Glutamatergic neuron (in vitro differentiated cells): ENCODE measurements around the gene CCDC61. TPM values are rescaled to one million over a fixed set of nuclear protein-coding genes. Genes with fewer than 3 reads are reported as not detected.
A peak's percentile ranks its signal among the peaks of the same experiment; 100 is the strongest.

Source experiments
- DNase-seq: peaks from one replicate; pipeline ENCODE4 v3.0.0; 2022
- H3K27ac Mint-ChIP-seq: one replicate; pipeline ENCODE4 v1.8.0; 2020; ENCODE audit warnings: mild to moderate bottlenecking, mixed read lengths, inconsistent platforms; ENCODE audit not compliant: unreplicated experiment
- H3K27me3 Mint-ChIP-seq: one replicate; pipeline ENCODE4 v1.8.0; 2020; ENCODE audit warnings: mild to moderate bottlenecking, moderate library complexity, mixed read lengths, inconsistent platforms; ENCODE audit not compliant: unreplicated experiment
- H3K36me3 Mint-ChIP-seq: one replicate; pipeline ENCODE4 v1.8.0; 2020; ENCODE audit warnings: mild to moderate bottlenecking, mixed read lengths, inconsistent platforms; ENCODE audit not compliant: unreplicated experiment
- H3K4me1 Mint-ChIP-seq: one replicate; pipeline ENCODE4 v1.8.0; 2020; ENCODE audit warnings: mild to moderate bottlenecking, low read depth, mixed read lengths, inconsistent platforms; ENCODE audit not compliant: unreplicated experiment
- H3K4me3 Mint-ChIP-seq: one replicate; pipeline ENCODE4 v1.8.0; 2020; ENCODE audit warnings: mild to moderate bottlenecking, mixed read lengths, inconsistent platforms; ENCODE audit not compliant: unreplicated experiment
- H3K9me3 Mint-ChIP-seq: one replicate; pipeline ENCODE4 v1.8.0; 2020; ENCODE audit warnings: mild to moderate bottlenecking, moderate library complexity, mixed read lengths, inconsistent platforms; ENCODE audit not compliant: unreplicated experiment
- CTCF ChIP-seq: fragments of 200-600 bp; sonication (generic); IDR thresholded peaks from one replicate; pipeline ENCODE4 v1.5.0; 2021; ENCODE audit not compliant: partially characterized antibody, unreplicated experiment
- total RNA-seq: library from RNA; stranded (reverse); fragmentation: NEBNext Ultra II Directional; extraction: Animal tissue kit (Norgen Biotek cat#: 25700); gene quantifications from one replicate; pipeline ENCODE4 v1.2.1, GENCODE V29; 2021; ENCODE audit not compliant: unreplicated experiment

CCDC61 gene
- total RNA-seq, 1 donor from 2014 or later = 33.5 TPM

GRCh38 chr19:45959517-45960025 lies 35.7 kb upstream of the CCDC61 start:
- Mint-ChIP-seq H3K9me3 (peaks cover 20% of the 10 kb centered on the region), H3K4me3 (peak overlapping the region; percentile 76), H3K36me3 (peaks cover 22% of the 10 kb centered on the region), H3K27ac (peak overlapping the region; percentile 98), H3K27me3 (peaks cover 37% of the 10 kb centered on the region), H3K4me1 (peaks cover 50% of the 10 kb centered on the region)
- no peak for TF ChIP-seq CTCF
- DNase-seq = no peak

GRCh38 chr19:45960595-45961235 lies 34.6 kb upstream of the CCDC61 start:
- peak overlapping the region; percentile 98 for H3K27ac Mint-ChIP-seq
- peak overlapping the region; percentile 76 for H3K4me3 Mint-ChIP-seq
- H3K9me3 Mint-ChIP-seq = peaks cover 19% of the 10 kb centered on the region
- peaks cover 45% of the 10 kb centered on the region for H3K4me1 Mint-ChIP-seq
- peaks cover 33% of the 10 kb centered on the region for H3K27me3 Mint-ChIP-seq
- TF ChIP-seq CTCF = peak; percentile 30
- H3K36me3 Mint-ChIP-seq = peaks cover 23% of the 10 kb centered on the region
- DNase-seq = peak; percentile 80

GRCh38 chr19:45962021-45962420 lies 33.2 kb upstream of the CCDC61 start:
- DNase-seq = no peak
- TF ChIP-seq CTCF = no peak
- H3K9me3 Mint-ChIP-seq = peaks cover 19% of the 10 kb centered on the region
- H3K36me3 Mint-ChIP-seq = peaks cover 28% of the 10 kb centered on the region
- H3K4me3 Mint-ChIP-seq = peak overlapping the region; percentile 72
- peaks cover 43% of the 10 kb centered on the region for H3K4me1 Mint-ChIP-seq
- peak overlapping the region; percentile 98 for H3K27ac Mint-ChIP-seq
- H3K27me3 Mint-ChIP-seq = peaks cover 33% of the 10 kb centered on the region

- no peak overlapping the region for H3K27ac Mint-ChIP-seq
- DNase-seq = no peak
- peaks cover 11% of the 10 kb centered on the region for H3K9me3 Mint-ChIP-seq
- H3K4me1 Mint-ChIP-seq = peaks cover 32% of the 10 kb centered on the region
- H3K36me3 Mint-ChIP-seq = peaks cover 20% of the 10 kb centered on the region
- peaks cover 20% of the 10 kb centered on the region for H3K27me3 Mint-ChIP-seq
- H3K4me3 Mint-ChIP-seq = peak overlapping the region; percentile 52
- no peak for TF ChIP-seq CTCF
These were observed 28.0 kb upstream of the CCDC61 start for GRCh38 chr19:45967246-45967645.

- no peak overlapping the region for H3K4me3 Mint-ChIP-seq
- peaks cover 21% of the 10 kb centered on the region for H3K27me3 Mint-ChIP-seq
- peaks cover 19% of the 10 kb centered on the region for H3K36me3 Mint-ChIP-seq
These were observed 26.6 kb upstream of the CCDC61 start for GRCh38 chr19:45968626-45969025.

More at GRCh38 chr19:45968626-45969025, 26.6 kb upstream of the CCDC61 start:
- no peak for TF ChIP-seq CTCF
- Mint-ChIP-seq H3K4me1 (peaks cover 32% of the 10 kb centered on the region), H3K27ac (no peak overlapping the region), H3K9me3 (peaks cover 14% of the 10 kb centered on the region)
- DNase-seq = no peak
